Transverse colon (tissue), 4 donors: ENCODE results near the gene CDK14.

Experiments used
- CTCF ChIP-seq, 5 experiments: fragments of 200-600 bp in 3 of 5; fragments of 450-650 bp in 2 of 5; sonication (generic) in 3 of 5; IDR thresholded peaks; 1 replicate in 2 of 5; 2 replicates in 3 of 5; pipeline ENCODE4 v1.5.1; 2016 to 2017; ENCODE audit warnings: antibody characterized with exemption in 5 of 5, inconsistent platforms in 3 of 5, mild to moderate bottlenecking in 2 of 5, moderate library complexity in 1 of 5
- POLR2A ChIP-seq: fragments of 450-650 bp; IDR thresholded peaks from one replicate; pipeline ENCODE4 v1.6.1; 2016; ENCODE audit warnings: antibody characterized with exemption, mild to moderate bottlenecking, moderate library complexity
- POLR2AphosphoS5 ChIP-seq, 3 donors: sonication (generic); formaldehyde crosslinking; IDR thresholded peaks; one replicate each; pipeline ENCODE4 v1.6.1; 2016; ENCODE audit warnings: antibody characterized with exemption in 3 of 3

GRCh38 chr7:90850471-90850870, 254.3 kb downstream of the CDK14 start:
- TF ChIP-seq POLR2AphosphoS5 (IDR thresholded peaks at IDR 0.05) (no peak), POLR2A (no peak), CTCF (IDR thresholded peaks at IDR 0.05) (no peak)
